OCI-LY7 (cell line): ENCODE measurements around the gene ASPHD1.

ENCODE experiments used
- CTCF ChIP-seq: fragments of 200-600 bp; sonication (generic); conservative IDR thresholded peaks from 2 replicates; pipeline ENCODE4 v1.5.1; 2014; ENCODE audit warnings: mild to moderate bottlenecking, antibody characterized with exemption, low read length, moderate library complexity, mixed read lengths
- EZH2phosphoT487 ChIP-seq: fragments of 200-600 bp; sonication (generic); IDR thresholded peaks from 2 replicates; pipeline ENCODE4 v1.6.1; 2018; ENCODE audit warnings: low read depth, borderline replicate concordance, mild to moderate bottlenecking, mixed run types, antibody characterized with exemption, low read length, moderate library complexity, mixed read lengths

GRCh38 chr16:29876594-29877249 is 23.6 kb upstream of the ASPHD1 start:
- TF ChIP-seq CTCF (no peak), EZH2phosphoT487 (no peak)
